SH-SY5Y (cell line): ENCODE measurements around the gene TBC1D10A.

Source experiments
- GATA2 ChIP-seq: IDR thresholded peaks from 2 replicates; pipeline ENCODE4 v1.6.1; 2011; ENCODE audit warnings: mild to moderate bottlenecking, low read depth, low read length
- GATA3 ChIP-seq: IDR thresholded peaks from 2 replicates; pipeline ENCODE4 v1.6.1; 2011; ENCODE audit warnings: low read depth, mild to moderate bottlenecking, low read length, moderate library complexity

GRCh38 chr22:30286331-30286730 is 40.4 kb downstream of the TBC1D10A start:
- TF ChIP-seq GATA2 (no peak), GATA3 (no peak)
